Measurements from ENCODE around the gene CHERP. TPM values are rescaled to one million over a fixed set of nuclear protein-coding genes. Genes with fewer than 3 reads are reported as not detected.

The CHERP gene
- total RNA-seq, 2 experiments from 2014 or later: 15.6 to 87.2 TPM

DNA sequence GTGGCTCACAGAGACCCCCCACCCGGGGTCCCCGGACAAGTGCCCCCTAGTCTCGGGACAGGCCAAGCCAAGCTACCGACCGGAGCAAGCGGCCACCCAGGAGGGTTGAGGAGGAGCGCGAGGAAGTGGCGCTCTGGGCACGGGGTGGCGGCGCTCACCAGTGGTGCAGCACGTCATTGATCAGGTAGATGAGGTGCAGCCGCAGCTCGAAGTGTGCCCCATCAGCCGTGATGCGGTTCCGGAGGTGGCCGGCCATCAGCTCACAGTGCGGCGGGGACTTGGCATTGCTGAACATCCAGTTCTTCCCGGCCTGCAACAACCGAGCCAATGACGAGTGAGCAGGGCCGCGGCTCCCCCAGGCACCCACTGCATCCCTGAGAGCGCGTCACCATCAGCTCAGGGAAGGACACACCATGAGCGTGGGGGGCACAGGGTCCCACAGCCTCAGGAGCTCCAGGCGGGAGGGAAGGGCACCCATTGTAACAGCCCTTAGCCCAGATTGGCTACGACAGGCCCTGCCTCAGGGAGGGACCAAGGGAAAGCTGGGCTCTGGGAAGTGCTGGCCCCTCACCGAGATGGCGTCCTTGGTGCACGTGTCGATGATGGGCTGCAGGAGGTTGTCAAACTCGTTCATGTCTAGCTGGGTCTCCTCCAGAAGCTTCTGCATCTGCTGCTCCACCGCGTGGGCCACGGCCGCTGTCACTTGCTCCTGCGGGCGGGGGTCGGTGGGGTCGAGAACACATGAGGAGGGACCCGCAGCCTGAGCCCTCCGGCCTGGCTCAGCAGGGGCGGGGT is 9.6 kb downstream of the CHERP start:
- no peak overlapping the region for H3K4me3 ChIP-seq (ENCODE audit: low read depth, low read length, poor library complexity, severe bottlenecking)
- no peak for DNase-seq (ENCODE audit: low spot score)
- CTCF ChIA-PET (ENCODE audit: unreplicated experiment): no interaction called here

DNA sequence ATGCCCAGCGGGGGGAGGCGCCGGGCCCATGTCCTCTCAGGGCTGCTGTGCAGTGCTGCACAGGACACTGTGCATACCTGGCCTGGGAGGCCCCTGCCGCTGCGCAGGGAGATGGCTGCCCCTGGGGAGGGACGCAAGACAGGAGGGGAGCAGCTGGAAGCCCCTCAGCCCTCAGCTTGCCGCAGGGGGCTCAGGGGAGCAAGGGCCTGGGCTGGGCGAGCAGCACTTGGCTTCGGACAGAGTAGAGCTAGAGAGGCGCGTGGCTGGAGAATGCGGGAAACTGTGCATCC is 10.9 kb downstream of the CHERP start:
- Histone ChIP-seq H4K20me1 (ENCODE audit: insufficient read depth, low read length) (no peaks in the 10 kb centered on the region), H3K27ac (ENCODE audit: low read depth, low read length, poor library complexity, severe bottlenecking) (no peak overlapping the region), H3K4me2 (ENCODE audit: low read length) (no peak overlapping the region), H3K36me3 (ENCODE audit: insufficient read depth, low read length) (peaks cover 98% of the 10 kb centered on the region), H3K79me2 (ENCODE audit: insufficient read depth, low read depth, low read length) (peaks cover 5% of the 10 kb centered on the region), H3K9me3 (ENCODE audit: low read length) (no peaks in the 10 kb centered on the region), H3K9me2 (ENCODE audit: insufficient read depth, low read length) (no peaks in the 10 kb centered on the region), H2AFZ (ENCODE audit: low read length) (no peak overlapping the region), H3K4me1 (ENCODE audit: insufficient read depth, low read length, poor library complexity, severe bottlenecking) (no peaks in the 10 kb centered on the region), H3K4me3 (ENCODE audit: low read depth, low read length, poor library complexity, severe bottlenecking) (no peak overlapping the region)
- ChIA-PET POLR2A (no interaction called here), CTCF (ENCODE audit: unreplicated experiment) (no interaction called here)
- intact Hi-C loops (cut with micrococcal nuclease; ENCODE audit: unreplicated experiment): no loop called here
- TF ChIP-seq EZH2phosphoT487 (IDR thresholded peaks at IDR 0.05; ENCODE audit: borderline replicate concordance, low read depth, low read length): no peak
- TF ChIP-seq, protein P1, sequence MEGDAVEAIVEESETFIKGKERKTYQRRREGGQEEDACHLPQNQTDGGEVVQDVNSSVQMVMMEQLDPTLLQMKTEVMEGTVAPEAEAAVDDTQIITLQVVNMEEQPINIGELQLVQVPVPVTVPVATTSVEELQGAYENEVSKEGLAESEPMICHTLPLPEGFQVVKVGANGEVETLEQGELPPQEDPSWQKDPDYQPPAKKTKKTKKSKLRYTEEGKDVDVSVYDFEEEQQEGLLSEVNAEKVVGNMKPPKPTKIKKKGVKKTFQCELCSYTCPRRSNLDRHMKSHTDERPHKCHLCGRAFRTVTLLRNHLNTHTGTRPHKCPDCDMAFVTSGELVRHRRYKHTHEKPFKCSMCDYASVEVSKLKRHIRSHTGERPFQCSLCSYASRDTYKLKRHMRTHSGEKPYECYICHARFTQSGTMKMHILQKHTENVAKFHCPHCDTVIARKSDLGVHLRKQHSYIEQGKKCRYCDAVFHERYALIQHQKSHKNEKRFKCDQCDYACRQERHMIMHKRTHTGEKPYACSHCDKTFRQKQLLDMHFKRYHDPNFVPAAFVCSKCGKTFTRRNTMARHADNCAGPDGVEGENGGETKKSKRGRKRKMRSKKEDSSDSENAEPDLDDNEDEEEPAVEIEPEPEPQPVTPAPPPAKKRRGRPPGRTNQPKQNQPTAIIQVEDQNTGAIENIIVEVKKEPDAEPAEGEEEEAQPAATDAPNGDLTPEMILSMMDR (conservative IDR thresholded peaks at IDR 0.05; ENCODE audit: low read length): no peak
- no peak for DNase-seq (ENCODE audit: low spot score)
- BruUV-seq (replicated peaks): no TSS peak

More for the DNA sequence above, 9.6 kb downstream of the CHERP start:
- no peak overlapping the region for H3K27ac ChIP-seq (ENCODE audit: low read depth, low read length, poor library complexity, severe bottlenecking)
- no peak overlapping the region for H2AFZ ChIP-seq (ENCODE audit: low read length)
- POLR2A ChIA-PET: interaction anchor here (0.6 kb wide), 1 partner anchor 29 kb away, joined by 10 read pairs; no protein-coding TSS in a partner anchor
- H3K36me3 ChIP-seq (ENCODE audit: insufficient read depth, low read length): peaks cover 100% of the 10 kb centered on the region
- TF ChIP-seq, protein P1 (conservative IDR thresholded peaks at IDR 0.05; ENCODE audit: low read length): no peak
- H4K20me1 ChIP-seq (ENCODE audit: insufficient read depth, low read length): no peaks in the 10 kb centered on the region
- H3K9me2 ChIP-seq (ENCODE audit: insufficient read depth, low read length): no peaks in the 10 kb centered on the region
- BruUV-seq (replicated peaks): no TSS peak
- no peak overlapping the region for H3K4me2 ChIP-seq (ENCODE audit: low read length)
- intact Hi-C loops (cut with micrococcal nuclease; ENCODE audit: unreplicated experiment): no loop called here
- H3K4me1 ChIP-seq (ENCODE audit: insufficient read depth, low read length, poor library complexity, severe bottlenecking): no peaks in the 10 kb centered on the region
- H3K79me2 ChIP-seq (ENCODE audit: insufficient read depth, low read depth, low read length): peaks cover 18% of the 10 kb centered on the region
- H3K9me3 ChIP-seq (ENCODE audit: low read length): no peaks in the 10 kb centered on the region

DNA sequence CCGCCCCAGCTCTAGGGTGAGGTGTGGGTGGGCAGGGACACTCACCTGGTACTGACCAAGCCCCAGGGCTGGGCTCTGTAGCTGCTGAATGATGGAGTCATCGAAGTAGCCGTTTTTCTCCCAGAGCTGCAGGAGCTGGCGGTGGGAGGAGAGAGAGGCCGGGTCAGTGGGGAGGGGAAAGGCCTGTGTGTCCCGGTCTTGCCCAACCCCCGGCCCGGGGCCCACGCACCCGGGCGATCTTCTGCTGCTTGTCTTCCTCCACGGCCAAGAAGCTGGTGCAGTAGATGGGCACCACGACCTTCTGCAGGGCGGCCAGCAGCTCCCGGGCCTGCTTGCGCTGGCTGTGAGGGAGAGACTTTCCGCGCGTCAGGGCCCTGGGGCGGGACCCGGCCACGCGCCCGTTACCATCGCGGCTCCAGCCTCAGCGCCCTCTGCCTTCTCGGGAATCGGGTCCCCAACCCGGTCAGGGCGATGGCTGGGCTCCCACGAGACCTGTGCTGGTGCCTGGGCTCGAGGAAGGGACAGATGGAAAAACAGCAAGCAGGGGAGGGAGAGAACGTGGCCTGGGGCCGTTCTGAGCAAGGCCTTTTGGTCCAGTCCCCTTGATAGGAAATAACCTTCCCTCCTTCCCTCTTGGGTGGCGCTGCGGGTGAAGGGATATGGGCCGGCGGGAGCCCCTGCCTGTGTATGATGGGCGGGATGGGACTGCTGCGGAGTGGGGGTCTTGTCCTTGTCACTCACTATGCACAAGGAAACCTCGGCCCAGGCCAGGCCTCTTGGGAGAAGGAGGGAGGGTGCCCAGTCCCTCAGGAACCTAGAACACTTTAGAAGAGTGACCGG is 11.5 kb downstream of the CHERP start:
- no peaks in the 10 kb centered on the region for H4K20me1 ChIP-seq (ENCODE audit: insufficient read depth, low read length)
- H3K4me2 ChIP-seq (ENCODE audit: low read length): no peak overlapping the region
- DNase-seq (ENCODE audit: low spot score): no peak
- POLR2A ChIA-PET: no interaction called here
- no peak overlapping the region for H3K27ac ChIP-seq (ENCODE audit: low read depth, low read length, poor library complexity, severe bottlenecking)
- H3K4me1 ChIP-seq (ENCODE audit: insufficient read depth, low read length, poor library complexity, severe bottlenecking): no peaks in the 10 kb centered on the region
- no peak overlapping the region for H2AFZ ChIP-seq (ENCODE audit: low read length)
- H3K4me3 ChIP-seq (ENCODE audit: low read depth, low read length, poor library complexity, severe bottlenecking): no peak overlapping the region
- H3K36me3 ChIP-seq (ENCODE audit: insufficient read depth, low read length): peaks cover 98% of the 10 kb centered on the region
- TF ChIP-seq, protein P1 (conservative IDR thresholded peaks at IDR 0.05; ENCODE audit: low read length): no peak
- no peak for TF ChIP-seq EZH2phosphoT487 (IDR thresholded peaks at IDR 0.05; ENCODE audit: borderline replicate concordance, low read depth, low read length)
- H3K79me2 ChIP-seq (ENCODE audit: insufficient read depth, low read depth, low read length): no peaks in the 10 kb centered on the region; the same call in 1 of the 2 replicates
- H3K9me3 ChIP-seq (ENCODE audit: low read length): no peaks in the 10 kb centered on the region
- H3K9me2 ChIP-seq (ENCODE audit: insufficient read depth, low read length): no peaks in the 10 kb centered on the region
- BruUV-seq (replicated peaks): no TSS peak
- CTCF ChIA-PET (ENCODE audit: unreplicated experiment): no interaction called here
- intact Hi-C loops (cut with micrococcal nuclease; ENCODE audit: unreplicated experiment): no loop called here
